Activated naive CD4-positive, alpha-beta T cell treated with Interleukin-2 at 50 U/mL for 16 hours (primary cell): ENCODE data around the gene RDH13.
"Not testable (repeated sequence)": the region's sequence is repeated elsewhere in the genome, so short reads cannot be mapped to it uniquely, and the experiment has no call there.

Experiments
- DNase-seq: peaks from one replicate; pipeline ENCODE4 v3.0.0-alpha.2; 2020

RDH13 gene

DNA sequence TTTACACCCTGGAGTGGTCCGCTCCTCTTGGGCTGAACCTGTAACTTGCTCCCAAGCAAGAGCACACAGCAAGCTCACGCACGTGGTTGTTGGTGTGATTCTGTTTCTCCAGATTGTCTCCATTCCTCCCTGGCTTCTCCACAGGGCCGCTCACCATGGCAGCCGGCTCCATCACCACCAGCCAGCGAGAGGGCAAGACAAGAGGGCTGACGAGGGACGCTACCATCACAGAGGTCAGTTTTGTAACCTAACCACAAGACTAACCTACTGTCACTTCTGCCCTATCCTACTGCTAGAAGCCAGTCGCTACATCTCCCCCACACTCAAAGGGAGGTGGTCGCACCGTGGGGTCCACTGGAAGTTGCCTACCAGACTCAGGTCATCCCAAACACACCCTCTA lies 20.3 kb downstream of the RDH13 start:
- no peak for DNase-seq

GRCh38 chr19:55042344-55042678 lies 20.6 kb downstream of the RDH13 start:
- no peak for DNase-seq

DNA sequence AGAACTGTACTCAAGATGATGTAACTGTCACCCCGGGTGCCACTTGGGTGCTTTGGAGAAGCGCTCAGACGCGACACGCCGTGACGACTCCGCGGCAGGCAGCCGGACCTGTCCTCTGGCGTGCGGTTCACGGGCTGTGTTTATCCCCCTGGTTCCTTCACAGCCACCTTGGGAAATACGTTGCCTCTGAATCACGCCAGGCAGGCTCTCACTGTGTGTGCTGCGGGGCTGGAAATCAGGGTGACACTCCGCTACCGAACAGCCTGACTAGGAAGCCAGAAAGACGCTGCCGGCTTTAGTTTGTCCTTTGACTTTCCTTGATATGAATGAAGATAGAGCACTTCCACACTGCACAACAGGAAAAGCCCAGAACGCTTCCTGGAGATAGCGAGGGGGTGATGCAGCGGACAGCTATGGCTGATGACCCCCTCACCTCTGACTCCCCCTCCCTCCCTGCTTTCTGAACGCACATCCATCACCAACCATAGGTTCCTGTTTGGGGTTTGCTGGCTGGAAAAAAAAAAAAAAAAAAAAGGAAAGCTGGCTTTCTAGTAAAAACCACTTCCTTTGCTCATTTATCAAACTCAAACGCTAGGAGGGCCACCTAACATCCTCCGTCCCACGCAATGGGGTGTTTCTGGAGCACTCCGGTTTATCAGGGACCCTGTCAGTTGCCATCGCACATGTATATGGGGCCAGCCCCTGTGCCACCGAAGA lies 21.2 kb downstream of the RDH13 start:
- peak; percentile 29 for DNase-seq

- DNase-seq: no peak
Observed at GRCh38 chr19:55041244-55041626, 21.7 kb downstream of the RDH13 start.

- DNase-seq: not testable (repeated sequence)
Observed at GRCh38 chr19:55040654-55041053, 22.3 kb downstream of the RDH13 start.

GRCh38 chr19:55037603-55038002 lies 25.3 kb downstream of the RDH13 start:
- not testable (repeated sequence) for DNase-seq

- DNase-seq: no peak
Observed at GRCh38 chr19:55036058-55036457, 26.9 kb downstream of the RDH13 start.

DNA sequence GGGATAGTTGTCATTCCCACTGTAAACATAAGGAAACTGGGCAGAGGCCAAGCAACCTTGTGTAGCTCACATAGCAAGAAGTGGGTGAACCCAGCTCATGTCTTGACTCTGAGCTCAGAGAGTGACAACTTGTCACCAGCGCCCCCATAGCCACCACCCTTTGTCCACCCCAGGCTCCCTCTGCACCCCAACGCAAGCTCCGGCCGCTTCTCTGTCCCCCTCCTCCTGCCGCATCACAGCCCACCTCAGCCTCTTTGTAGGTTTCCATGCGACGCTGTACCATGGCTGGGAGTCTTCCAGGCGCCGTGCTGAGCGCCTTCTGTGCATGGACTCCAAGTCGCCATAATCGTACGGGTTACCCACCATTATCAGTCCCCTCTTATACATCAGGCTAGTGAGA lies 28.2 kb downstream of the RDH13 start:
- DNase-seq: no peak

DNA sequence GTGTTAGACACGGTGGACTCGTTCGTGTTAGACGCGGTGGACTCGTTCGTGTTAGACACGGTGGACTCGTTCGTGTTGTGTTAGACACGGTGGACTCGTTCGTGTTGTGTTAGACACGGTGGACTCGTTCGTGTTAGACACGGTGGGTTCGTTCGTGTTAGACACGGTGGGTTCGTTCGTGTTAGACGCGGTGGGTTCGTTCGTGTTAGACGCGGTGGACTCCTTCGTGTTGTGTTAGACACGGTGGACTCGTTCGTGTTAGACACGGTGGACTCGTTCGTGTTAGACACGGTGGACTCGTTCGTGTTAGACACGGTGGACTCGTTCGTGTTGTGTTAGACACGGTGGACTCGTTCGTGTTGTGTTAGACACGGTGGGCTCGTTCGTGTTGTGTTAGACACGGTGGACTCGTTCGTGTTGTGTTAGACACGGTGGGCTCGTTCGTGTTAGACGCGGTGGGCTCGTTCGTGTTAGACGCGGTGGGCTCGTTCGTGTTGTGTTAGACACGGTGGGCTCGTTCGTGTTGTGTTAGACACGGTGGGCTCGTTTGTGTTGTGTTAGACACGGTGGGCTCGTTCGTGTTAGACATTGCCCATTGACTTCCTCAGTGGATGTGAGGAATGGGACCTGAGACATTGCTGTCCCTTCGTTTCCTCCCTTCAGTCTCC lies 29.8 kb downstream of the RDH13 start:
- DNase-seq: not testable (repeated sequence)

DNA sequence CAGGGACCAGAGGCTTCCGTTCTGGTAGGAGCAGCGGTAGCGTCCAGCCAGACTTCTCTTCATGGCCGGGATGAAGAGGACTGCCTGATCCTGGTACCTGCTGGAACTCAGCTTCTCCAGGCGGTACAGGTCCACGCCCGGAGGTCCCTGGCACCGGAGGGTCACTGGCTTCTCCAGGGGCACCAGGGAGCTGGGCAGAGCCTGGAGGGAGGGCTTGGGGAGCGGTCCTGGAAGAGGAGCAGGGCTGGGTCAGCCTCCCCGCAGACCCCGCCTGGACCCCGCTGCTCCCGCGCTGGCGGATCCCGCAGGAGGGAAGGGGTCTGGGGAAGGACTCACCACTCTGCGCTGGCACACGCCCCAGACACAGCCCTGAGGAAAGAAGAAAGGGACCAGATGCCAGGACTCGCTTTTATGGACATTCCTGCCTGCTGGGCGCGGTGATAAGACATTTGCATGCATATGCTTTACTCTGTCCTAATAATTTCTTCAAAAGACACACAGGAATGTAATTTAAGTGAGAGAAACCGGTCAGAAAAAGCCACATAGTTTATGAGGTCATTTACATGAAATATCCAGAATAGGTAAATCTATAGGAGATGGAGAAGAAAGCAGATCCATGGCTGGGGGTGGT lies 30.7 kb downstream of the RDH13 start:
- no peak for DNase-seq

DNA sequence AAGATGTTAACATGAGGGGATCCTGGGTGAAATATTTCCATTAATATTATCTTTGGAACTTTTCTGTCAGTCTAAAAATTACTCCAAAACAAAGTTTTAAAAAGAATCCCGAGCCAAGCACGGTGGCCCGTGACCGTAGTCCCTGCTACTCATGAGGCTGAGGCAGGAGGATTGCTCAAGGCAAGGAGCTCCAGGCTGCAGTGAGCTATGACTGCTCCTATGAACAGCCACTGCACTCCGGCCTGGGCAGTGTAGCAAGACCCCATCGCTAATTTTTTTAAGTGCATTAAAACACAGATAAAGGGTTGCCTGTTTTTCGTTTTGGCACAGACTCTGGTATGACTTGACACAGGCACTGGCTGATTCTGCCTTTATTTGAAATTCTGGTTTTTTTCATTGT lies 31.8 kb downstream of the RDH13 start:
- no peak for DNase-seq

DNA sequence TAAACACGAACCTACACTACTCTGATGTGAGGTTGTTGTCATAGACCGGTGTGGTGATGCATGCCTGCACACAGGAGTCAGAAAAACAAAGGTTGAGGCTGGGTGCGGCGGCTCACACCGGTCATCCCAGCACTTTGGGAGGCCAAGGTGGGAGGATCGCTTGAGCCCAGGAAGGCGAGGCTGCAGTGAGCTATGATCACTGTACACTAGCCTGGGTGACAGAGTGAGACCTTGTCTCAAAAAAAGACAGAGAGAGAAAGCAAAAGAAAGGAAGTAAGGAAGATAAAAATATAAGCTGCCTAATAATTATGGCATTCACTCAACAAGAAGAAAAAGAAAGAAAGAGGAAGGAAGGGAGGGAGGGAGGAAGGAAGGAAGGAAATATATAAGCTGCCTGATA lies 34.2 kb downstream of the RDH13 start:
- no peak for DNase-seq

DNA sequence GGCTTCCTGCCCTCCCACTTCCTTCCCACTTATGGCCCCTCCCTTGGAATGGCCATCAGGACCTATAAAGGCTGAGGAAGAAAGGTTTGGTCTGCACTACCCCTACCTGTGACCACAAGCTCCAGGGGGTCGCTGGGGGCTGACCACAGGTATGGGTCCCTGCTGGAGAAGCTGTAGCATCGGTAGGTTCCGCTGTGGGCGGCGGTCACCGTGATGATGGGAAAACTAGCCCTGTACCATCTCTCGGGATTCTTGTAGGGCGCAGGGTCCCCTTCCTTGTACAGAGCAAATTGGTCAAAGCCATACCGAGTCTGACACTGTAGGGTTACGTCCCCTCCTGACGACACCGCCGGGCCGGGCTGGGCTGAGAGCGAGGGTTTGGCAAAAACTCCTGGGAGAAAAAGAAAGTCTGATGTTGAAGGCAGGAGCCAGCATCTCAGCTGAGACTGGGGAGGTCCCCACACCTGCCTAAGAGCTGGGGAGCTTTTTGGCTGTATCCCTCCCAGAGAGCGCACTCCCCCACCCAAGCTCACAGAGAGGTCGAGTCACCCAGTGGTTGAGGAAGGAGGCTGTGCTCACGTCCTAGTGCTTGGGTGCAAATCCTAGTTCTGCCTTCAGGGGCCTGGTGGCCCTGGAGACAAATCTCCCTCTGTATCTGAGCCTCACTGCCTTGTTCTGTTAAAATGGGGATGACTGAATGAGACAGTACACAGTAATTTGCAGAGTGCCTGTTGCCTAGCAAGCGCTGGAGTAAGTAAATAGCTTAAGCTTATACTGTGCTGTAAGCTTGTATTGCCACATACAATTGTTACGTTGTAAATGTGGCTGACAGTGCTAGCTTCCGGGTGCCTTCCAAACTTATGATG lies 35.2 kb downstream of the RDH13 start:
- no peak for DNase-seq

- not testable (repeated sequence) for DNase-seq
Observed at GRCh38 chr19:55027140-55027471, 35.8 kb downstream of the RDH13 start.

DNA sequence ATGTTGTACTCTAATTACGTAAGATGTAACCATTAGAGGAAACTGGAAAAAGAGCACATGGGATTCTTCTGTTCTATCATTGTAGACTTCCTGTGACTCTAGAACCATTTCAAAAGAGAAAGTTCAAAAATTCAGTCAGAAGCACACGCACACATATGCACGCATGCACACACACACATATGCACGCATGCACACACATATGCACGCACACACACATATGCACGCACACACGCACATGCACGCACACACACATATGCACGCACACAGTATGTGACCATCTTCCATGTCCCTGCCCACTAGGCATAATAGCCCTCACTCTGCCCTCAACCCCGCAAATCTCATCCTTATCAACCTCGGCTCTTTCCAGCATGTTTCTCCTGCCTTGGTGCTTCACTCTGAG lies 38.8 kb downstream of the RDH13 start:
- DNase-seq: no peak

DNA sequence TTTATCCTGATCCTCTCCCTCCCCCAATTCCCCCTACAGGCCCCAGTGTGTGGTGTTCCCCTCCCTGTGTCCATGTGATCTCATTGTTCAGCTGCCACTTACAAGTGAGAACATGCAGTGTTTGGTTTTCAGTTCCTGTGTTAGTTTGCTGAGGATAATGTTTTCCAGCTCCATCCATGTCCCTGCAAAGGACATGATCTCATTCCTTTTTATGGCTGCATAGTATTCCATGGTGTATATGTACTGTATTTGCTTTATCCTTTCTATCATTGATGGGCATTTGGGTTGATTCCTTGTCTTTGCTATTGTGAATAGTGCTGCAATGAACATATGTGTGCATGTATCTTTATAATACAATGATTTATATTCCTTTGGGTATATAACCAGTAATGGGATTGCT lies 42.6 kb downstream of the RDH13 start:
- DNase-seq: not testable (repeated sequence)

DNA sequence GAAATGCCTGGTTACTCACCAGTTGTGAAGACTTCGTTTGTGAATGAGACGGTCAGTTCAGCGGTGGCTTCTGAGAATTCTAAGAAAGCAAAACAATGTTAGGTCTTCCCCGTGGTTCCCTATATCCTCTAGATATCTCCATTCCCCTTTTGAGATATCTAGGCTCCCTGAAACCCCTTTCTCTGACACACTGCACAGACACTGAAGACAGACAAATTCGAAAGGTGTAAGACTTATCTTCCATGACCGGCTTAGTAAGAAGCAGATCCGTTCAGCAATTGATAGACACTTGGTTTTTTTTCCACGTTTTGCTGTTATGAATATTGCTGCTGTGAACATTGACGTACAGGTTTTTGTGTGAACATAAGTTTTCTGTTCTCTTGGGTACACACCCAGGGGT lies 44.3 kb downstream of the RDH13 start:
- no peak for DNase-seq

DNA sequence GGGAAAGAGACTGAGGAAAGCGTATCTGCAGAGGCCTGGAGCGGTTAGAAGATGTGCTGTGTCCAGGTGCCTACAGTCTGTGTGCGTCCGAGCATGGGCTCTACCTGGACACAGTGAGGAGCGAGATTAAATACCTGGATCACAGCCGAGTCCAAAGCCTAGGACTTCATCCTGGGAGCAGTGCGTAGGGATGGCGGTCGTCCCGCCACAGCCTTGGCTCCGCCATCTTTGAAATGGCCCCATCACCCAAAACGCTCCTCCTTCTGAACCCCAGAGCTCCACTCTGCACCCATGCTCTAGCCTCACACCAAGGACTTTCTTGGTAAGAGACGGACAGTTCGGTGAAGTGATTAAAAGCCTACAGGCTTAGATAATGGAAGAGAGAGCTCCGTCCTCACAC lies 44.7 kb downstream of the RDH13 start:
- no peak for DNase-seq

DNA sequence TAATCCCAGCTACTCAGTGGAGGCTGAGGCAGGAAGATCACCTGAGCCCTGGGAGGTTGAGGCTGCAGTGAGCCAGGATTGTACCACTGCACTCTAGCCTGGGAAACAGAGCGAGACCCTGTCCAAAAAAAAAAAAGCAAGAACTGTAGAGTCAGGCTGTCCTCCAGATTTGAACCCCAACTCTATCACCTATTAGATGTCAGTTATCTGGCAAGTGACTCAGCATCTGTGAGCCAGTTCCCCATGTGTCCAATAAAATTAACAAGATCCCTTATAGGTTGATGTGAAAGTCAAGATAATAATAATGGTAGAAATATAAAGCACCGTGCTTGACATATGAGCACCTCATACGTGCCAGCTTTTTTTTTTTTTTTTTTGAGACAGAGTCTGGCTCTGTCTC lies 46.9 kb downstream of the RDH13 start:
- no peak for DNase-seq

DNA sequence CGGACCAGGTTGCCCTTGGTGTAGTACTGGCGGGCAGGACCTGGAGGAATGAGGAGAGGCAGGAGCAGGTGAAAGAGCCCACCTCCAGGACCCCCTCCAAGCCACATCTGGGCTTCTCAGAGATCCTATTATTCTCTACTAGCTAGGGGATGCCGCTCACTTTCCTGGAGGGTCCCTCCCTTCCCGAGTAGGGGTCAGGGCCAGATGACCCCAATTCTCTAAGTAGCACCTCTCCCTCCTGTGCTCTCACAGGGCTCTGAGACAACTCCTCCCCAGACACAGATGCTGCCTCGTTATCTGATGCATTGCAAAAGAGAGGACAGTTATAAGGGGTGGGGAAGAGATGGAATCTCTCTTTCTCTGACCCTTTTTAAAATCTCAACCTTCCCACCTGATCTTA lies 47.8 kb downstream of the RDH13 start:
- DNase-seq: no peak

DNA sequence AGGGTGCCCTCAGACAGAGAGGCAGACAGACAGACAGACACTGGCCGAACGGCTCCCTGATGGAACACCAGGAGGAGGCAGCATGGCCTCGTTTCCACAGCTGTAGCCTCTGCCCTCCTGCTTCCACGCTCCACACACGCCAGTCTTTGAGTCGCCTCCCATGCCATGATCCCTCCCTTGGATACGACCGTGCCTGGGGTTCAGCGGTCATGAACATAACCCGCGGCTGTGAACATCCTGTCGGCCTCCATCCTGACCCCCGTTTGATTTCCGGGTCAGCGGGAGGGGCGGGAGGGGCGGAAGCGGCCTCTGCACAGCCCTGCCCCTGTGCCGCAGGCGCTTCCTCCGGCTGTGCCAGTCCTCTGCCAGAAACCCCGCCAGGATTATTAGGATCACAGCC lies 48.2 kb downstream of the RDH13 start:
- DNase-seq: no peak

DNA sequence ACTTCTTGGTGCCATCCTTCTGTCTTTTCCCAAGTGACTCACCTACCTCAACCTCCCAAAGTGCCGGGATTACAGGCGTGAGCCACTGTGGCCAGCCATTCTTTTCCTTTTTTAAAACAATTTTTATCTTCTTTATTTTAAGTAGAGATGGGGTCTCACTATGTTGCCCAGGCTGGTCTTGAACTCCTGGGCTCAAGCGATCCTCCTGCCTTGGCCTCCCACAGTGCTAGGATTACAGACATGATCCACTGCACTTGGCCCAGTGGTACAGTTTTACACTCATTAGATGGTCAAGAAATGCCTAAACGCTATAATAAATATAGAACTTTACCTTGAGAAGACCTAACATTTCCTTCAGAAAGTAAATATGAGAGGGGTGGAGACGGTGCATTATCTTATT lies 49.4 kb downstream of the RDH13 start:
- no peak for DNase-seq

- no peak for DNase-seq
Observed at GRCh38 chr19:55012306-55012705, 50.6 kb downstream of the RDH13 start.

DNA sequence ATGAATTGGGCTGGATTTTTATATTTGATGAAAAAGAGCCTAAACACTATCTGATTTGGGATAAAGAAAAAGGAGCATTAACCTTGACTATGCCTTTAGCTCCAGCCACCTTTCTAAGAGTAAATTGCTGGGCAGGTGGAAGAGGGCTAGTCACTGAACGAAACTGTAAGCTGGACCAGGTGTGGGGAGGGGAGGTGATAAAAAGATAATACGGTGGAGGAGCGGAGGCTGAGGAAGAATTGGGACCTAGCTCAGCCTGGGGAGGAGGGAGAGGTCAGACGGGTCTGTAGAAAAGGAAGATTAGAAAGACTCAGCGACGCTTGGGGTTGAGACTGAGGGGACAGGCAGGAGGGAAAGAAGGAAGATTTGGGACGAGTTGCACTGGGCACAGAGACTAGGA lies 52.4 kb downstream of the RDH13 start:
- DNase-seq: not testable (repeated sequence)
